ENCODE results near the gene LAMA4.
A peak's percentile ranks its signal among the peaks of the same experiment; 100 is the strongest.
"Not testable (repeated sequence)": the region's sequence is repeated elsewhere in the genome, so short reads cannot be mapped to it uniquely, and the experiment has no call there.

The LAMA4 gene

DNA sequence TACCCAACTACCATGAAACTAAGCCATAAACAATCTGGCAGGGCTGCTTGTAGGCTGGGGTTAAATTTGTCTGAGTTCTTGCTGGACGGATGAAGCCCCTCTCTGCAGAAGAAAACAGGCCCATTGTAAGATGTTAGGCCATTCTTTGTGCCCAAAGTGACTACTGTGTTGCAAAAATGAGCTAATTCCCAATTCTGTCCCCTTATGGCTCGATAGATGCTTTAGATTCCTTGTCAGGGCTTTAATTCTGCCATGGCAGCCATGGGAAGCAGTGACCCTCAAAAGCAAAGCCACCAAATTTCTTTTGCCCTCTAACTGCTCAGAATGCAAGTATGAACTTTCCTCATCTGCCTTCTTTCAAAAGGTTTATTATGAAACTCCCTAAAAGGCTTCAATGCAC, 45.2 kb downstream of the LAMA4 start:
- DNase-seq (ENCODE audit: low spot score) = no peak

DNA sequence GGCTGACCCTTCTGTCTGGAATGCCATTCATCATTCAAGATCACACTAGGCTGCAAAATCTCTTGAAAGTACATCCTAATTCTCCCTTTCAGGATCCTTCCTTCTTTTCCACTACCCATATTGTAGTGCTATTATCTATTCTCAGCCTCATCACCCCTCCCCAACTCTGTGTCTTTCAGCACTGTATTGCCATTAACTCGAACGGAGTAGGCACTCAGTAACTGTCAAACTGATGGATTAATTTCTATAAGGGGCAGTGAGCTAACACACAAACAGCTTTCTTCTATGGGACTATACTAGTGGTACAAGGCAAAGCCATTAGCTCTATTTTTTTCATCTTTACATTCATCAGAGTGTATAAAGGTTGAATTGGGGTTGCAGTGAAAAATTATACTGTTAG, 46.6 kb downstream of the LAMA4 start:
- no peak for DNase-seq (ENCODE audit: low spot score)

DNA sequence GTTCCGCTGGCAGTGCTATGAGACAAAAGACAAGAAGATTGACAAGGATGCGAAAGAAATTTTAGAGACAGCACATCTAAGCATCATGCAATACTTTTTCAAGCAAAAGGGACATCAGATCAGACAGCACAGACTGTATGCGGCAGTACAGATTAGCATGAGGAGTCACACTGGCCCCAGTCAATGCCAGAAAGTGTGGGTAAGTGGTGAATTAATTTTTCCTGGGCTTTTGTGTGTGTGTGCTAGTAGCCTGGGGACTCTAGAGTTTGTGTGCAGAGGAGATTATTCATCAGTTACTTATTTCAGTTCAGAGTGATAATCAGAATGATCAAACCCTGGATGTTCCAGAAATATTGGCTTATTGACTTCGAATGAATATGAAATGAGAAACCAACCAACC, 47.2 kb downstream of the LAMA4 start:
- no peak for DNase-seq (ENCODE audit: low spot score)

DNA sequence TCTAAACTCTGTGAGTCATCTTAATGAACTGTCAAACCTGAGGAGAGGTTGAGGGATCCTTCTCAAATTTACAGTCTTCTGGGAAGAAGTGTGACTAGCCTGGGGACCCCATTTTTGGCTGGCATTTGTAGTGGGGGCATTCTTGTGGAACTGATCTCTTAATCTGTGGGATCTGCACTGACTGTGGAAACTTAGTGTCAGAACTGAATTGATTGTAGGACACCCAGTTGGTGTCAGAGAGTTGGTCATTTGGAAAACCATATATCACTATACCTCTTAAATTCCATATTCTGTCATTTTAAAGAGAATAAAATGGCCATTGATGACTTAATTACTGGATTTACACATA, 48.3 kb downstream of the LAMA4 start:
- no peak for DNase-seq (ENCODE audit: low spot score)

DNA sequence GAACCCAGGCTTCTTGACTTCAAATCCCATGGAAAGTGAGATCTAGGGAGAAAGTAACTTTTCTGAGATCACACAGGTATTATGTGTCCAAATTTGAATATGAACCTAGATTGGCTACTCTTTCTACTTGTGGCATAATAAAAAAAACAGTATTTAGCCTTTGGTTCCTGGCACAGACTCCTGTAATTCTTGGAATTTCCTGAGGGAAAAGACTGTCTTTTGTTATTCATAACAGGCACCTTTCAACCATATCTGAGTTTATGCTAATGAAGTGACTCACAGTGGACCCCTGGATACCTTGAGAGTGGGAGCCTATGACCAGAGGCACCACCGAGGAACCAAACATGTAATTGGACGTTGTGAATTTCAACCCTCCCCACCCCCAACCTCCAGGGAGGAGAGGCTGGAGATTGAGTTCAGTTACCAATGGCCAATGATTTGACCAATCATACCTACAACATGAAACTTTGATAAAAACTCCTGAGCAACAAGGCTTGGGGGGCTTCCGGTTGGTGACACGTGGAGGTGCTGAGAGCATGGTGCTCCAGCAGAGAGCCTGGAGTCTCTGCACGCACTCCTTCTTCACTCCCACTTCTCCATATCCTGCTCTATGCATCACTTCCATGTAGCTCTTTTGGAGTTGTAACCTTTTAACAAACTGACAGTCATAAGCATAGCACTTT, 48.8 kb downstream of the LAMA4 start:
- peak; percentile 32 for DNase-seq (ENCODE audit: low spot score)

DNA sequence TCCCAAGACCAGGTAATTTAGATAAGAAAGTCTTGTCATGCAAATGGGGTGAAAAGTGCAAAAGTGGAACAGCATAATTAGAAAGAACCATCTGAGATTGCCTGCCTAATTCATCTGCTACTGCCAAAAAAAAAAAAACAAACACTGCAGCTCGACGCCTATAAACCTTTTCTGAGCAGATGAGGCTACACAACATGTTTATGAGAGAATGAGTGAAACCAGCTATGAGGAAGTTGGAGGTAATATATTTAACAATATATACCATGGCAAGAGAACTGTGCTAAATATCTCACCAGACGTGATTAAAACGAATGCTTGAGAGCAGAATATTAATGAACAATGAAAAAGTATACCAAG, 50.0 kb downstream of the LAMA4 start:
- no peak for DNase-seq (ENCODE audit: low spot score)

DNA sequence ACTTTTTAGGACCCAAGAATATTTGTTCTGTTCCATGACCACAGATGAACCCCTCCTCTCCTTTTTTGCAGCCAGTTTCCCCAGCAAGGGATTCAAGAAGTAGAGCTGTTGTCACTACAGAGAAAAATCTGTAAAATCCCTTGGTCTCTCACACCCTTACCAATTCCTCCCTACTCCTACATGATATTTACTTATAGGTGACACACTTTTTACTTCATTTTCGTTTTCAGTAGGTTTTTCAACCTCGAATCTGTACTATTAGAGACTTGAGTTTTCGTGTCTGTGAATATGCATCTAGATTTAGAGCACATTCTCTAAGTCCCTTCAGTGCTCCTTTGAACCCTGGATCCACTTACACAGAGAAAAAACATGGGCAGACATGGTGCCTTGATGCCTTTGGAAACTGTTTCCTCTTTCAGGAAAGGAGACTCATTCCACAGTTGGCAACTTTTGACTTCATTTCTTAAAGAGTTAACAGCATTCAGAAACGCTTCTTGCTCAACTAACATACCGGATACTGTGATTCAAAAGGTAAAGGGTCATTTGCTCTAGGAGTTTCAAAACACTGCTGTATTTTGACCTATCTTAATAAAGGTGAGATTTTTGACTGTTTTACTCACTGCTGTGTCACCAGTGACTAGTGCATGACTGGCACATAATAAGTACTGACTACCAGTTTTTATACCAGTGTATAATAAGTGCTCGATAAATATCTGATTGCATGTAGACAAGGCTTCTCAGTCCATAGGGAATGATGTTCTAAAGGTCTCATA, 50.6 kb downstream of the LAMA4 start:
- DNase-seq (ENCODE audit: low spot score) = no peak

DNA sequence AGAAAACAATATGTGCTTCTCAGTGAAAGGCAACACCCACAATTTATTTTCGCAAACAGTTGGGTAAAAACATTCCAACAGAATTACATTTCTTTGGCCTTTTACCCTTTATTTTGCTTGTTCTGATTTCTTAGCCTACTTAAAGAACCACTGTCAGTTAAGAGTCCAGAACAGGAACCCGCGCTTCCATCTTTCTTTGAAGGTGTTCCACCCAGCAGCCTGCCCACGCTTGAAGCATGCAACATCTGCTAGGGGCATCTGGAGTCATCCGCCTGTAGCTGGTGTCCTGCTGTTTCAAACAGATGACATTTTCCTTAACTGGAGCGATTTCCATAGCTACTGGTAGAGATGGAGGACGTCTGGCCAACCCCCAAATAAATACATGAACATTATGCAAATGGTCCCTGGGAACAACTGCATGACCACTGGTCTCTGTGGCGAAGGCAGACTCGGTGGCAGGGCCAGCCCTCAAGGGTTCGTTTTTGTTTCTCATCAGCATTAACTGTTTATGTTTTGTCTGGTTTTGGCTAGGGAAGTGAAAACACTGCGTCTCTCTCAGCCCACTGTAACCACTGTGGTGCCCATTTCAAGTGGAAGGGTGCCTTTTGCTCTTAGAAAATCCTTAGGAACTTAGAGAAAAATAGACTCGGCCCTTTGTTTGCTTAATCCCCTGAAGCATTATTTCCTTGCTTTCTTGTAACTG, 51.6 kb downstream of the LAMA4 start:
- no peak for DNase-seq (ENCODE audit: low spot score)

DNA sequence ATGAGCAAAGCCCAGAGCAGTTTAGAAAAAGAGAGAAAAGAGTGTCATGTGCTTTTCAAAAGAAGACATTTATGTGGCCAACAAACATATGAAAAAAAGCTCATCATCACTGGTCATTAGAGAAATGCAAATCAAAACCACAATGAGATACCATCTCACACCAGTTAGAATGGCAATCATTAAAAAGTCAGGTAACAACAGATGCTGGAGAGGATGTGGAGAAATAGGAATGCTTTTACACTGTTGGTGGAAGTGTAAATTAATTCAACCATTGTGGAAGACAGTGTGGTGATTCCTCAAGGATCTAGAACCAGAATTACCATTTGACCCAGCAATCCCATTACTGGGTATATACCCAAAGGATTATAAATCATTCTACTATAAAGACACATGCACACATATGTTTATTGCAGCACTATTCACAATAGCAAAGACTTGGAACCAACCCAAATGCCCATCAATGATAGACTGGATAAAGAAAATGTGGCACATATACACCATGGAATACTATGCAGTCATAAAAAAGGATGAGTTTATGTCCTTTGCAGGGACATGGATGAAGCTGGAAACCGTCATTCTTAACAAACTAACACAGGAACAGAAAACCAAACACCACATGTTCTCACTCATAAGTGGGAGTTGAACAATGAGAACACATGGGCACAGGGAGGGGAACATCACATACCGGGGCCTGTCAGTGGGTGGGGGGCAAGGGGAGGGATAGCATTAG, 54.0 kb downstream of the LAMA4 start:
- not testable (repeated sequence) for DNase-seq (ENCODE audit: low spot score)

DNA sequence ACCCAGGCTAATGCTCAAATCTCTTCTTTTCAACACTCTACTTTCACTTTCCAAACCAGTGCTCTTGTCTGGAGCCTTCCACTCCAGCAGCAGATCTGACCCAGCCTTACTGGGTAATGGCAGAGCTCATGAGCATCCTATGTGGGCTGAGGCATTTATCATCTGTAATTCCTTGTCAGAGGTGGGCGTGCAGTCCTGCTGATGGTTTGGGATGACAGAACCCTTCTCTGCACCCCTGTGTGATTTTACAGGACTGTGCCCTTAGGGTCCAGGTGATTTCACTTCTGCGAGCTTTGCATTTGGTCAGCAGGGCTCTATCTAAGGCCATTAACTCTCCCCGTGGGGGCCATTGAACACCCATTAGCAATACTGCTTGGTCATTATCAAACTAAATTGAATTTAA, 55.4 kb downstream of the LAMA4 start:
- DNase-seq (ENCODE audit: low spot score) = no peak

DNA sequence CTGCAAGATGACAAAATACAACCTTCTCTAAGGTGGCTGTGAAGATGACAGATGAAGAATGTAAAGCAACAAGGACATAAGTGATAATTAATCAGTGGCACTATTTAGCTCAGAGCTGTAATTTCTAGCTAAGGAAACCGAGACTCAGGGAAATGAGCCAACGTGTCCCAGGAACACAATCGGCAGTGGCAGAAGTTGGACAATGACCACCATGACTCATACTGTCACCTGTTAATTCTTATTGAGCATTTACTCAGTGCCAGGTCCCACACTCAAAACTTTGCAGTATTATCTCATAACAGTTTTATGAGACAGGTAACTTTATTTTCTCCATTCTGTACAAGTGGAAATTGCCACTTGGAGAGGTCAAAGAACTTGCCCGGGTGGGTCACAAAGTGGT, 55.8 kb downstream of the LAMA4 start:
- DNase-seq (ENCODE audit: low spot score) = no peak

DNA sequence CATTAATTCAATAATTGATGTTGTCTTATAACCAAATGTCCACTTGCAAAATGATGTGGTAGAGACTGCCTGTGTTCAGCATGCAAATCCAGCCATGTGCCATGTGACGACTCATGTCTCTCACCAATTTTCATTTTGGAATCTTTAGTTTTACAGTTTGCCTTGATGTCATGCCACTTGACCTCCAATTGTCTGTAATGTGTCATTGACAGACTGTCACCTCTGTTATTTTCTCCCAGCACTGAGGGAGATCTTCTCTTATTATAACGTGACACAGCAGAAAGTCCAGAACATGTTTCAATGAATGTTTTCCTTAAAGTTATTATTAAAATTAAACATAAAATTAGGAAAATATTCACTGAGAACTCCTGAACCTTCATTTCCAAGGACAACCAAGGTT, 56.7 kb downstream of the LAMA4 start:
- DNase-seq (ENCODE audit: low spot score) = no peak

DNA sequence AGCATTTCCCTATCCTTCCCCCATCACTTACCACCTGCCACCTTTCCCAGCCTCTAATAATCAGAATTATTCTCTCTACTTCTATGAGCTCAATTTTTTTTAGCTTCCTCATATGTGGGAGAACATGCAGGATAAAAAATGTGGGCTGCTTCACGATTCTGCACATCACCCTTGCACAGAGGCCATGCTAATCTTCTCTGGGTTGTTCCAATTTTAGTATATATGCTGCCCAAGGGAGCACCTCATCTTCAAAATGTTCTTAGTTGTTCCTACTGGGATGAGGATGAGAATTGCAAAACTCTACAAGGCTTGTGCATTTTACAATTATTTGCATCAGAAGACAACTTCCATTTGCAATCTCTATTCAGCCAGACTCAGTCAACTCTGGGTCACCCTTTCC, 58.1 kb downstream of the LAMA4 start:
- no peak for DNase-seq (ENCODE audit: low spot score)

DNA sequence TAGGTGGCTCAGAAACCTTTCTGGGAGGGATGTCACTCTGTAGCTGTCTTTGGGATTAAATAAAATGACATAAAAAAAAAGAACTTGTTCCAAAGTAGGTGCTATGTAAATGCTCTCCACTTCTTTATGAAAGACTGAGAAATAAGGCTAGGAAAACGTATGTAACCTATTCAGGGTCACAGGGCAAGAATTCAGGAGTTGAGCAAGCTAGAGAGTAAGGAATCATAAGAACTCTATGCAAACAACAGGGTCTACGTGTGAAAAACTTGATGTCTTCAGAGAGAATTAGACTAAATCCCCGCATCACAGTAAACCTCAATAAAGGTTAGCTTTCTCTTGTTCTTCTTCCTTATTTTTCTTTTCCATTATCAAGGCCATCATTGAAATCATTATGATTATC, 59.2 kb downstream of the LAMA4 start:
- no peak for DNase-seq (ENCODE audit: low spot score)

DNA sequence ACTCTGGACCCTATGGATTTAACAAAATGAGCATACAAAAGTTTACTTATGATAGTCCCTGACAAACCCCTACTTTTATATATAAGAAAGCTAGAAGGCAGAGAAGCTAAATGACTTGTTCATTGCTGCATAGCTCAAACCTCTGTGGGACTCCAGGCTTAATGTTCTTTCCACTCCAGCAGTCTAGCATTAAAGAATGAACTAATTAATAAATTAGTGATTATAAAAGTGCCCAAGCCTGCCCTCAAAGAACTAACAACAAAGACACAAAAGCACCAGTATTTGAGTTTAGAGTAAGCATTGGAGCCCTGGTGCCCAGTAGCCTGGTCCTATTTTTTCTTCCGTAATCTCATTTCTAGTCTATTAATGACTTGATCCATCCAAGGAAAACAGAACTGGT, 59.9 kb downstream of the LAMA4 start:
- DNase-seq (ENCODE audit: low spot score) = no peak

DNA sequence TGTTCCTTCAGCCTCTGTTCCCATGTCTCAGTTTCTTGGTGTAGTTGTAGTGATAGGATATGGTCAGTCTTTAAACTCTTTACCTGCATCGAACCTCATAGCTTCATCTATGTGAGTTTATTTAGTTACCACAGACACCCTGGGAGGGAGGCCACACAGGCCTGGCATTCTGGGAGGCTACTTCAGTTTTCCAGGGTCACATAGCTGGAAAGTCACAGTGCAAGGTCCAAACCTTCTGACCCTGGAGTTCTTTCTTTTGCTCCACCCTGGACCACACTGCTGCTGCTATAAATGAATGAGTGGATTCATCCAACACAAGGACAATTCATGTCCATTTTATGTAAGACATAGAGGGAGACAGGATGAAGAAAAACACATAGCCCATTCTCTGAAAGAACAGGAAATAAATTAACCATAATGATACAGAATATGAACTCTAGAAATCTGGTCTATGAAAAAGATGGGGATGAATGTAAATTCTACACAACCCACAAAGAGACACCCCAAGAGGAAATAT, 60.8 kb downstream of the LAMA4 start:
- no peak for DNase-seq (ENCODE audit: low spot score)

DNA sequence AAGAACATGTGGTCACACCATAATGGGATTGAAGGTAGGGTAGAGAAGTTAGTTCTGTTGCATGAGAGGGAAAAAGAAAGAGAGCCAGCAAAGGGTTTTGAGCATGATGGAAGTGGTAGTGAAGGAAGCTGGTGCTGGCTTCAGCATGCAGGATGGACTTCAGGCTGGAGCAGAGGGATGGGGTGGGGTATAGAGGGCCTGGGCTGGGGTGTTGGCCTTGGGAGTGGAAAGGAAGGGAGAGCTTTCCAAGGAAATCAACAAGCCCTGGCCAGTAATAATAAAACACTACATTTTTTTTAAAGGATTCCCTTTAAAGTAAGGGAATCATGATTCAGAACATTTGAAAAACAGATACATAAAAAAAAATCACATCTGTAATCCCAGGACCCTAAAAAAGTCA, 61.2 kb downstream of the LAMA4 start:
- no peak for DNase-seq (ENCODE audit: low spot score)

DNA sequence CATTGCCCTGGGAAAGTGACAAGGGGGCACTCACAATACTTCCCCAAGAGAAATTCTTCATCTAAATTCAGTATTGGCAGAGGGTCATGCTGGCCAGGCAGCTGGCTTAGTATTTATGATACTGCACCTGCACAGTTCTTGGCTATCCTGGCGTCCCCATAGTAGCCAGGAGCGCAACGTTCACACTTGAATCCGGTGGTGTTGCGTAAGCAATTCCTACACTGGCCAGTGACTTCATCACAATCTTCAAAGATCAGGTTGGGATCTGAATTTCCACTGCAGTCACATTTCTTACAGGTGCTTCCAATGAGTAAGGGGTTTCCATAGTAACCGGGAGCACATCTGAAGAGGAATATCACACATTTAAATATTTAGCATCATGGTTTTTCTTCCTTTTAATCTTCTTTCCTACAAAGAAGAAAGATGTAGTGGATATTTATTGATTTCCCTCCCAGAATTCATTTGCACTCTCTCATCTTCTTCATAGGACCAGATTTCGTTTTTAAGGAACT, 62.8 kb downstream of the LAMA4 start:
- no peak for DNase-seq (ENCODE audit: low spot score)

DNA sequence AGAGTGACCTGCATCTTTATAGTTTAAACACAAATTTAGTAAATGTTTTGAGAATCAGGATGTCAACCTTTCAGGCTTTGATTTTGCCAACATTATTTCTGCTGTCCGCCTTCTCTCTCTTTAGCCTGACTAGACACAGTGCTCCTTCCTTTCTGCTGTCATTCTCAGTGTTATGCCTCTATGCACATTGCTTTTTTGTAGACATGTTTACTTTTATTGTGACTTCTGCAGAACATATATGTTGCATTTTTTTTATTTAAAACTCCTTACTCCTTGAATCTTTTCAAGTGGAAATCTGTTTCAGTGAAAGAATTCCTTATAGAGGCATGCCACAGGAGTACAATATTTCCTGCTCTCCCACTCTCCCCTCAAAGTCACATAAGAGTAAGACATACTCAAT, 64.2 kb downstream of the LAMA4 start:
- no peak for DNase-seq (ENCODE audit: low spot score)

DNA sequence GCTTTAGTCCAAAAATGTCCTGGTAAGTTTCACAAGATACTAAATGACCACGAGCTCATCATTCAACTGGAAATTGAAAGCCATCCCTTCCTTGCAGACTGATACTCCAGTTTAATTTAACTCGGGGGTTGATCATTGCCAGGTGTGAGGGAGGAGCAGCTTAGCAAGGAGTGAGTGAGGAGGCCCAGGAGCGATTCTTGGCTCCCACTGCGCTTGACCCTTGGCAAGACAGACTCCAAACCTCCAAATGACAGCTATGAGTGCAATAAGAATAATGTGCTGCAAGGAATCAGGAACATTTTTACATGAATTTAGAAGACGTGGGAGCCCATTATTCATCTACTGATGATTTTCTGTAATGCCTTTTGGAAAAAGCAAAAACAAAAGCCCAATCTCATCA, 64.9 kb downstream of the LAMA4 start:
- no peak for DNase-seq (ENCODE audit: low spot score)

DNA sequence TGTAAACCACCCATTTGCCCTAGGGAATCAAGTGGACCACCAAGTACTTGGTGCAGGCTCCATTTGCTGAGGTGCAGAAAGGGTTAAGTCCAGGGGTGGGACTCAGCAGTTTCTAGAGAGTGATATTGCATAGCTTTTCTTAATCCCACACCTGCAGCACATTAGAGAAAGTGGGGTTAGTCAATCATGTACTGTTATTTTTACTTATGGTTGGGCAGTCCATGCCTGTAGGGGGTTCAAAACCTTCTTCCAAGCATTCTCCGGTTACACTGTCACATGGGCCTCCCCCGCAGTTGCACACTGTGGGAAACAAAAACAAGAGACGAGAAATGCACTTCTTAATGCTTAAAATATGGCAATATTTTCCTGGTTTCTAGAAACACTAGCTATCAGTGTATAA, 65.5 kb downstream of the LAMA4 start:
- DNase-seq (ENCODE audit: low spot score) = no peak

DNA sequence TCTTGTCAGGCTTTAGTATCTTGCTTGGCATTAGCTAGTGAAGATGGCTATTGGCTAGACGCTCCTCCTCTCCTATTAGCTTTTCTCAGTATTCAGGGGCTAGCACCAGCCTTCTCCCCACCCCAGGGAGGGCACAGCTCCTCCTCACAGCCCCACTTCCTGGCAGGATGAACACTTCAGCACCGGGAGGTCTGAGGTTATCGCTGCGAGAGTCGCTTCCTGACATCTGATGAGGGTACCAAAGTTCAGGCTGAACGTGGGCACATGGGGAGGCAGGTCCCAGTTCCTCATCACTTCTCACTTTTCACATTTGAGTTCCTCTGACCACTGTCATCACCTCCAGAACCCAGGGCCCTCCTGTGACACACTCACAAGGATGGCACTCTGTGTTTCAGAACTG, 66.6 kb downstream of the LAMA4 start:
- DNase-seq (ENCODE audit: low spot score) = no peak
